HEK293 (cell line): ENCODE results near the gene CCDC77.
A peak's percentile ranks its signal among the peaks of the same experiment; 100 is the strongest.

Source experiments
- FEZF1 ChIP-seq: fragments of 450-650 bp; formaldehyde crosslinking; IDR thresholded peaks from 2 replicates; pipeline ENCODE4 v1.5.1; 2016; ENCODE audit warnings: missing biosample characterization, missing genetic modification characterization
- KLF7 ChIP-seq: fragments of 450-650 bp; formaldehyde crosslinking; IDR thresholded peaks from 2 replicates; pipeline ENCODE4 v1.5.1; 2016; ENCODE audit warnings: missing biosample characterization, missing genetic modification characterization, borderline replicate concordance
- PRDM10 ChIP-seq: fragments of 450-650 bp; formaldehyde crosslinking; IDR thresholded peaks from 2 replicates; pipeline ENCODE4 v1.5.1; 2016; ENCODE audit warnings: missing biosample characterization, missing genetic modification characterization
- PRDM6 ChIP-seq: fragments of 450-650 bp; formaldehyde crosslinking; IDR thresholded peaks from 2 replicates; pipeline ENCODE4 v1.5.1; 2017; ENCODE audit warnings: missing biosample characterization, missing genetic modification characterization
- SALL2 ChIP-seq: fragments of 450-650 bp; formaldehyde crosslinking; IDR thresholded peaks from 2 replicates; pipeline ENCODE4 v1.5.0; 2017; ENCODE audit warnings: missing biosample characterization, mild to moderate bottlenecking, missing genetic modification characterization, borderline replicate concordance
- SP3 ChIP-seq: fragments of 450-650 bp; formaldehyde crosslinking; IDR thresholded peaks from 2 replicates; pipeline ENCODE4 v1.5.1; 2016; ENCODE audit warnings: missing biosample characterization, missing genetic modification characterization
- YY1 ChIP-seq: fragments of 450-650 bp; formaldehyde crosslinking; IDR thresholded peaks from 2 replicates; pipeline ENCODE4 v1.5.1; 2018; ENCODE audit warnings: missing biosample characterization, missing genetic modification characterization
- ZBTB1 ChIP-seq: fragments of 450-650 bp; formaldehyde crosslinking; IDR thresholded peaks from 2 replicates; pipeline ENCODE4 v1.5.1; 2016; ENCODE audit warnings: missing biosample characterization, missing genetic modification characterization
- ZBTB48 ChIP-seq: fragments of 450-650 bp; formaldehyde crosslinking; IDR thresholded peaks from 2 replicates; pipeline ENCODE4 v1.5.1; 2016; ENCODE audit warnings: missing biosample characterization, missing genetic modification characterization
- ZBTB6 ChIP-seq: fragments of 450-650 bp; formaldehyde crosslinking; IDR thresholded peaks from 2 replicates; pipeline ENCODE4 v1.5.1; 2017; ENCODE audit warnings: missing biosample characterization, missing genetic modification characterization
- ZBTB8A ChIP-seq: fragments of 450-650 bp; formaldehyde crosslinking; IDR thresholded peaks from 2 replicates; pipeline ENCODE4 v1.5.1; 2016; ENCODE audit warnings: missing biosample characterization, missing genetic modification characterization
- ZIC2 ChIP-seq: fragments of 450-650 bp; formaldehyde crosslinking; IDR thresholded peaks from 2 replicates; pipeline ENCODE4 v1.5.1; 2016; ENCODE audit warnings: missing biosample characterization, missing genetic modification characterization
- ZNF132 ChIP-seq: fragments of 450-650 bp; formaldehyde crosslinking; IDR thresholded peaks from 2 replicates; pipeline ENCODE4 v1.5.1; 2017; ENCODE audit warnings: missing biosample characterization, missing genetic modification characterization, borderline replicate concordance
- ZNF140 ChIP-seq: fragments of 450-650 bp; formaldehyde crosslinking; IDR thresholded peaks from 2 replicates; pipeline ENCODE4 v1.5.1; 2016; ENCODE audit warnings: missing biosample characterization, missing genetic modification characterization
- ZNF174 ChIP-seq: fragments of 450-650 bp; formaldehyde crosslinking; IDR thresholded peaks from 2 replicates; pipeline ENCODE4 v1.5.0; 2017; ENCODE audit warnings: missing biosample characterization, mild to moderate bottlenecking, missing genetic modification characterization
- ZNF335 ChIP-seq: fragments of 450-650 bp; formaldehyde crosslinking; conservative IDR thresholded peaks from 2 replicates; pipeline ENCODE4 v1.5.1; 2016; ENCODE audit warnings: missing biosample characterization, missing genetic modification characterization
- ZNF530 ChIP-seq: fragments of 450-650 bp; formaldehyde crosslinking; IDR thresholded peaks from 2 replicates; pipeline ENCODE4 v1.5.1; 2016; ENCODE audit warnings: low read depth, missing biosample characterization, missing genetic modification characterization
- ZNF585B ChIP-seq: fragments of 450-650 bp; formaldehyde crosslinking; IDR thresholded peaks from 2 replicates; pipeline ENCODE4 v1.5.1; 2016; ENCODE audit warnings: missing biosample characterization, missing genetic modification characterization
- ZNF600 ChIP-seq: fragments of 450-650 bp; formaldehyde crosslinking; IDR thresholded peaks from 2 replicates; pipeline ENCODE4 v1.5.1; 2016; ENCODE audit warnings: missing biosample characterization, missing genetic modification characterization
- ZNF704 ChIP-seq: fragments of 450-650 bp; formaldehyde crosslinking; IDR thresholded peaks from 2 replicates; pipeline ENCODE4 v1.5.1; 2016; ENCODE audit warnings: missing biosample characterization, missing genetic modification characterization
- ZSCAN16 ChIP-seq: fragments of 450-650 bp; formaldehyde crosslinking; IDR thresholded peaks from 2 replicates; pipeline ENCODE4 v1.5.1; 2016; ENCODE audit warnings: missing biosample characterization, missing genetic modification characterization
- TF ChIP-seq, protein P1 (sequence below): fragments of 450-650 bp; formaldehyde crosslinking; IDR thresholded peaks from 2 replicates; pipeline ENCODE4 v1.5.1; 2016; ENCODE audit warnings: missing biosample characterization, missing genetic modification characterization
- TF ChIP-seq, protein P2 (sequence below): fragments of 450-650 bp; formaldehyde crosslinking; IDR thresholded peaks from 2 replicates; pipeline ENCODE4 v1.5.1; 2016; ENCODE audit warnings: missing biosample characterization, missing genetic modification characterization, borderline replicate concordance
- TF ChIP-seq, protein P3 (sequence below): fragments of 450-650 bp; formaldehyde crosslinking; IDR thresholded peaks from 2 replicates; pipeline ENCODE4 v1.5.1; 2016; ENCODE audit warnings: missing biosample characterization, missing genetic modification characterization
- TF ChIP-seq, protein P4 (sequence below): fragments of 450-650 bp; formaldehyde crosslinking; IDR thresholded peaks from 2 replicates; pipeline ENCODE4 v1.5.1; 2016; ENCODE audit warnings: missing biosample characterization, missing genetic modification characterization

CCDC77 gene

GRCh38 chr12:460261-461230, 59.1 kb downstream of the CCDC77 start (continued):
- TF ChIP-seq, protein P1, sequence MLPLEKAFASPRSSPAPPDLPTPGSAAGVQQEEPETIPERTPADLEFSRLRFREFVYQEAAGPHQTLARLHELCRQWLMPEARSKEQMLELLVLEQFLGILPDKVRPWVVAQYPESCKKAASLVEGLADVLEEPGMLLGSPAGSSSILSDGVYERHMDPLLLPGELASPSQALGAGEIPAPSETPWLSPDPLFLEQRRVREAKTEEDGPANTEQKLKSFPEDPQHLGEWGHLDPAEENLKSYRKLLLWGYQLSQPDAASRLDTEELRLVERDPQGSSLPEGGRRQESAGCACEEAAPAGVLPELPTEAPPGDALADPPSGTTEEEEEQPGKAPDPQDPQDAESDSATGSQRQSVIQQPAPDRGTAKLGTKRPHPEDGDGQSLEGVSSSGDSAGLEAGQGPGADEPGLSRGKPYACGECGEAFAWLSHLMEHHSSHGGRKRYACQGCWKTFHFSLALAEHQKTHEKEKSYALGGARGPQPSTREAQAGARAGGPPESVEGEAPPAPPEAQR (tag by site-specific recombination) = no peak
- TF ChIP-seq ZNF132 (tag by site-specific recombination) = no peak
- TF ChIP-seq ZNF704 (tag by site-specific recombination) = no peak
- TF ChIP-seq PRDM6 (tag by site-specific recombination) = no peak
- no peak for TF ChIP-seq SALL2 (tag by site-specific recombination)
- no peak for TF ChIP-seq KLF7 (tag by site-specific recombination)
- no peak for TF ChIP-seq ZSCAN16 (tag by site-specific recombination)
- TF ChIP-seq ZBTB48 = no peak
- TF ChIP-seq ZNF585B (tag by site-specific recombination) = no peak
- no peak for TF ChIP-seq ZNF140 (tag by site-specific recombination)
- no peak for TF ChIP-seq PRDM10 (tag by site-specific recombination)
- TF ChIP-seq ZIC2 (tag by site-specific recombination) = peak; percentile 54
- TF ChIP-seq FEZF1 (tag by site-specific recombination) = no peak
- no peak for TF ChIP-seq YY1 (tag by site-specific recombination)
- no peak for TF ChIP-seq ZNF600 (tag by site-specific recombination)
- TF ChIP-seq SP3 (tag by site-specific recombination) = no peak
- TF ChIP-seq, protein P2, sequence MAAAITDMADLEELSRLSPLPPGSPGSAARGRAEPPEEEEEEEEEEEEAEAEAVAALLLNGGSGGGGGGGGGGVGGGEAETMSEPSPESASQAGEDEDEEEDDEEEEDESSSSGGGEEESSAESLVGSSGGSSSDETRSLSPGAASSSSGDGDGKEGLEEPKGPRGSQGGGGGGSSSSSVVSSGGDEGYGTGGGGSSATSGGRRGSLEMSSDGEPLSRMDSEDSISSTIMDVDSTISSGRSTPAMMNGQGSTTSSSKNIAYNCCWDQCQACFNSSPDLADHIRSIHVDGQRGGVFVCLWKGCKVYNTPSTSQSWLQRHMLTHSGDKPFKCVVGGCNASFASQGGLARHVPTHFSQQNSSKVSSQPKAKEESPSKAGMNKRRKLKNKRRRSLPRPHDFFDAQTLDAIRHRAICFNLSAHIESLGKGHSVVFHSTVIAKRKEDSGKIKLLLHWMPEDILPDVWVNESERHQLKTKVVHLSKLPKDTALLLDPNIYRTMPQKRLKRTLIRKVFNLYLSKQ (tag by site-specific recombination) = no peak
- TF ChIP-seq ZNF335 (tag by site-specific recombination) = peak; percentile 43; the same call in 1 of the 2 replicates
- peak; percentile 79 for TF ChIP-seq ZBTB8A (tag by site-specific recombination)
- TF ChIP-seq, protein P3, sequence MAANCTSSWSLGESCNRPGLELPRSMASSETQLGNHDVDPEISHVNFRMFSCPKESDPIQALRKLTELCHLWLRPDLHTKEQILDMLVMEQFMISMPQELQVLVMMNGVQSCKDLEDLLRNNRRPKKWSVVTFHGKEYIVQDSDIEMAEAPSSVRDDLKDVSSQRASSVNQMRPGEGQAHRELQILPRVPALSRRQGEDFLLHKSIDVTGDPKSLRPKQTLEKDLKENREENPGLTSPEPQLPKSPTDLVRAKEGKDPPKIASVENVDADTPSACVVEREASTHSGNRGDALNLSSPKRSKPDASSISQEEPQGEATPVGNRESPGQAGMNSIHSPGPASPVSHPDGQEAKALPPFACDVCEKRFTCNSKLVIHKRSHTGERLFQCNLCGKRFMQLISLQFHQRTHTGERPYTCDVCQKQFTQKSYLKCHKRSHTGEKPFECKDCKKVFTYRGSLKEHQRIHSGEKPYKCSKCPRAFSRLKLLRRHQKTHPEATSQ = no peak
- no peak for TF ChIP-seq ZNF530 (tag by site-specific recombination)
- no peak for TF ChIP-seq ZBTB6 (tag by site-specific recombination)
- TF ChIP-seq ZBTB1 = no peak
- TF ChIP-seq, protein P4, sequence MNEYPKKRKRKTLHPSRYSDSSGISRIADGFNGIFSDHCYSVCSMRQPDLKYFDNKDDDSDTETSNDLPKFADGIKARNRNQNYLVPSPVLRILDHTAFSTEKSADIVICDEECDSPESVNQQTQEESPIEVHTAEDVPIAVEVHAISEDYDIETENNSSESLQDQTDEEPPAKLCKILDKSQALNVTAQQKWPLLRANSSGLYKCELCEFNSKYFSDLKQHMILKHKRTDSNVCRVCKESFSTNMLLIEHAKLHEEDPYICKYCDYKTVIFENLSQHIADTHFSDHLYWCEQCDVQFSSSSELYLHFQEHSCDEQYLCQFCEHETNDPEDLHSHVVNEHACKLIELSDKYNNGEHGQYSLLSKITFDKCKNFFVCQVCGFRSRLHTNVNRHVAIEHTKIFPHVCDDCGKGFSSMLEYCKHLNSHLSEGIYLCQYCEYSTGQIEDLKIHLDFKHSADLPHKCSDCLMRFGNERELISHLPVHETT (tag by site-specific recombination) = no peak
- TF ChIP-seq ZNF174 (tag by site-specific recombination) = no peak
